WTC11 (cell line): ENCODE results near the gene BABAM2. TPM values are rescaled to one million over a fixed set of nuclear protein-coding genes. Genes with fewer than 3 reads are reported as not detected.

Source experiments
- ATAC-seq: fragments of 200-7000 bp; cut with Tn5 transposase; 2 replicates; pipeline ENCODE4 v1.10.0; 2021; ENCODE audit warnings: mild to moderate bottlenecking, moderate library complexity
- CTCF ChIA-PET: fragments of 300-600 bp; sonication (Branson Sonifier 250); formaldehyde crosslinking; loops from one replicate; lab custom pipeline; 2021; ENCODE audit warnings: antibody characterized with exemption; lab: Charles Lee
- POLR2A ChIA-PET: fragments of 350-600 bp; sonication (Branson Sonifier 250); formaldehyde crosslinking; loops from one replicate; lab custom pipeline; 2021; ENCODE audit warnings: antibody characterized with exemption; lab: Charles Lee
- DNase-seq: peaks from one replicate; pipeline ENCODE4 v3.0.0; 2021; ENCODE audit warnings: low spot score
- H3K27ac Mint-ChIP-seq: 2 replicates; pipeline ENCODE4 v1.8.0; 2021; ENCODE audit warnings: mixed read lengths
- H3K27me3 Mint-ChIP-seq: 2 replicates; pipeline ENCODE4 v1.8.0; 2021; ENCODE audit warnings: low read depth, mild to moderate bottlenecking, moderate library complexity, mixed read lengths
- H3K36me3 Mint-ChIP-seq: 2 replicates; pipeline ENCODE4 v1.8.0; 2021; ENCODE audit warnings: mixed read lengths
- H3K4me1 Mint-ChIP-seq: 2 replicates; pipeline ENCODE4 v1.8.0; 2022; ENCODE audit warnings: mixed read lengths
- H3K4me3 Mint-ChIP-seq: 2 replicates; pipeline ENCODE4 v1.8.0; 2021; ENCODE audit warnings: mild to moderate bottlenecking, moderate library complexity, mixed read lengths
- H3K9me3 Mint-ChIP-seq: 2 replicates; pipeline ENCODE4 v1.8.0; 2021; ENCODE audit warnings: mixed read lengths
- AFF4 ChIP-seq: sonication (generic); formaldehyde crosslinking; IDR thresholded peaks from 2 replicates; pipeline ENCODE4 v1.8.1; 2023; ENCODE audit warnings: mild to moderate bottlenecking, missing genetic modification reagents, borderline replicate concordance
- ATF1 ChIP-seq: sonication (generic); formaldehyde crosslinking; IDR thresholded peaks from 2 replicates; pipeline ENCODE4 v1.8.1; 2023; ENCODE audit warnings: mild to moderate bottlenecking, moderate library complexity, missing genetic modification reagents
- CREM ChIP-seq: sonication (generic); formaldehyde crosslinking; IDR thresholded peaks from 2 replicates; pipeline ENCODE4 v1.8.1; 2022; ENCODE audit warnings: mild to moderate bottlenecking, missing genetic modification reagents, moderate library complexity
- FOXJ3 ChIP-seq: sonication (generic); formaldehyde crosslinking; IDR thresholded peaks from 2 replicates; pipeline ENCODE4 v1.9.0; 2021; ENCODE audit warnings: missing genetic modification reagents, mild to moderate bottlenecking, borderline replicate concordance
- GABPB1 ChIP-seq: sonication (generic); formaldehyde crosslinking; IDR thresholded peaks from 2 replicates; pipeline ENCODE4 v1.8.1; 2023; ENCODE audit warnings: mild to moderate bottlenecking, missing genetic modification reagents
- HMGA2 ChIP-seq: fragments of 250-450 bp; sonication (Bioruptor Pico); IDR thresholded peaks from 2 replicates; pipeline ENCODE4 v1.4.0; 2021; ENCODE audit warnings: mild to moderate bottlenecking, moderate library complexity
- MXD4 ChIP-seq: fragments of 250-450 bp; sonication (Bioruptor Pico); IDR thresholded peaks from 2 replicates; pipeline ENCODE4 v1.8.0; 2021; ENCODE audit warnings: mild to moderate bottlenecking, moderate library complexity, borderline replicate concordance
- NFATC4 ChIP-seq: fragments of 250-450 bp; sonication (Bioruptor Pico); IDR thresholded peaks from 2 replicates; pipeline ENCODE4 v1.9.0; 2021; ENCODE audit warnings: mild to moderate bottlenecking
- NFYB ChIP-seq: sonication (generic); formaldehyde crosslinking; conservative IDR thresholded peaks from 2 replicates; pipeline ENCODE4 v1.8.0; 2022; ENCODE audit warnings: low read depth, missing genetic modification reagents
- STAT6 ChIP-seq: sonication (generic); formaldehyde crosslinking; conservative IDR thresholded peaks from 2 replicates; pipeline ENCODE4 v1.8.1; 2023; ENCODE audit warnings: mild to moderate bottlenecking, low read depth, missing genetic modification reagents, moderate library complexity
- TEAD1 ChIP-seq: sonication (generic); formaldehyde crosslinking; IDR thresholded peaks from 2 replicates; pipeline ENCODE4 v1.8.0; 2022; ENCODE audit warnings: mild to moderate bottlenecking, missing genetic modification reagents
- TEAD4 ChIP-seq: sonication (generic); formaldehyde crosslinking; IDR thresholded peaks from 2 replicates; pipeline ENCODE4 v1.8.0; 2022; ENCODE audit warnings: mild to moderate bottlenecking, missing genetic modification reagents
- ZBTB43 ChIP-seq: sonication (generic); formaldehyde crosslinking; IDR thresholded peaks from 2 replicates; pipeline ENCODE4 v1.8.1; 2023; ENCODE audit warnings: mild to moderate bottlenecking, missing genetic modification reagents
- ZNF121 ChIP-seq: sonication (generic); formaldehyde crosslinking; IDR thresholded peaks from 2 replicates; pipeline ENCODE4 v1.8.0; 2023; ENCODE audit warnings: missing genetic modification reagents
- ZNF263 ChIP-seq: sonication (generic); formaldehyde crosslinking; IDR thresholded peaks from 2 replicates; pipeline ENCODE4 v1.8.1; 2022; ENCODE audit warnings: low read depth, mild to moderate bottlenecking, moderate library complexity, missing genetic modification reagents
- ZNF281 ChIP-seq: sonication (generic); formaldehyde crosslinking; IDR thresholded peaks from 2 replicates; pipeline ENCODE4 v1.8.0; 2023; ENCODE audit warnings: mild to moderate bottlenecking, missing genetic modification reagents
- total RNA-seq: library from RNA; stranded (reverse); gene quantifications from 3 replicates; pipeline ENCODE4 v1.2.3, GENCODE V29; 2021

The BABAM2 gene
- total RNA-seq, 1 experiment from 2014 or later = 16.5 TPM

- TF ChIP-seq STAT6 (CRISPR knock-in tag) = no peak
- no peak for TF ChIP-seq ZNF281 (CRISPR knock-in tag)
- no peak for TF ChIP-seq NFYB (CRISPR knock-in tag)
- TF ChIP-seq HMGA2 (CRISPR knock-in tag) = no peak
- TF ChIP-seq NFATC4 (CRISPR knock-in tag) = no peak
- no peak for TF ChIP-seq FOXJ3 (CRISPR knock-in tag)
- no peak for TF ChIP-seq CREM (CRISPR knock-in tag)
These were observed 431.9 kb downstream of the BABAM2 start (continued) for GRCh38 chr2:28322456-28322855.

- no peak overlapping the region for H3K4me3 Mint-ChIP-seq
- ChIA-PET CTCF (interaction anchor here (0.5 kb wide), 1 partner anchor 970 kb away, joined by 3 read pairs; no protein-coding TSS in a partner anchor), POLR2A (no interaction called here)
- H3K27me3 Mint-ChIP-seq = no peaks in the 10 kb centered on the region
- DNase-seq = no peak
- H3K36me3 Mint-ChIP-seq = no peaks in the 10 kb centered on the region
- H3K27ac Mint-ChIP-seq = peak overlapping the region; percentile 68; the same call in 1 of the 2 replicates
- TF ChIP-seq MXD4 (no peak), NFATC4 (CRISPR knock-in tag) (no peak), TEAD4 (CRISPR knock-in tag) (no peak), HMGA2 (CRISPR knock-in tag) (no peak), GABPB1 (CRISPR knock-in tag) (no peak), STAT6 (CRISPR knock-in tag) (no peak), TEAD1 (CRISPR knock-in tag) (no peak)
- no peaks in the 10 kb centered on the region for H3K9me3 Mint-ChIP-seq
- ATAC-seq = no peak
- peaks cover 50% of the 10 kb centered on the region for H3K4me1 Mint-ChIP-seq
These were observed 432.5 kb downstream of the BABAM2 start for GRCh38 chr2:28322981-28323396.

- peaks cover 39% of the 10 kb centered on the region for H3K4me1 Mint-ChIP-seq
- CTCF ChIA-PET = no interaction called here
- no peak overlapping the region for H3K27ac Mint-ChIP-seq
- H3K27me3 Mint-ChIP-seq = no peaks in the 10 kb centered on the region
- no peak overlapping the region for H3K4me3 Mint-ChIP-seq
- POLR2A ChIA-PET = no interaction called here
- no peaks in the 10 kb centered on the region for H3K36me3 Mint-ChIP-seq
- no peaks in the 10 kb centered on the region for H3K9me3 Mint-ChIP-seq
- TF ChIP-seq ZNF263 (CRISPR knock-in tag) (no peak), FOXJ3 (CRISPR knock-in tag) (no peak), ZNF121 (CRISPR knock-in tag) (peak; percentile 56; the same call in 1 of the 2 replicates), AFF4 (CRISPR knock-in tag) (no peak), GABPB1 (CRISPR knock-in tag) (no peak), ATF1 (CRISPR knock-in tag) (no peak), ZBTB43 (CRISPR knock-in tag) (no peak)
- DNase-seq = no peak
- ATAC-seq = no peak
These were observed 434.6 kb downstream of the BABAM2 start for GRCh38 chr2:28325173-28325566.
